GM23338 (cell line): ENCODE data around the gene MAP2K5. TPM values are rescaled to one million over a fixed set of nuclear protein-coding genes. Genes with fewer than 3 reads are reported as not detected.

Source experiments
- ATAC-seq: fragments of 200-7000 bp; cut with Tn5 transposase; 3 replicates; pipeline ENCODE4 v1.9.1; 2020
- DNase-seq: peaks from one replicate; pipeline ENCODE4 v3.0.0-alpha.2; 2015; ENCODE audit warnings: low spot score
- H2AFZ ChIP-seq: fragments of 200-600 bp; sonication (generic); 2 replicates; pipeline ENCODE4 v1.8.0; 2016; ENCODE audit warnings: antibody characterized with exemption, mild to moderate bottlenecking, moderate library complexity
- H3F3A ChIP-seq: fragments of 200-600 bp; sonication (generic); replicated peaks from 2 replicates; pipeline ENCODE4 v1.8.0; 2017; ENCODE audit warnings: antibody characterized with exemption, mixed run types, low read depth
- H3K27ac ChIP-seq: fragments of 200-600 bp; sonication (generic); 2 replicates; pipeline ENCODE4 v1.6.1; 2016; ENCODE audit warnings: low read depth
- H3K27me3 ChIP-seq: fragments of 200-600 bp; sonication (generic); 2 replicates; pipeline ENCODE4 v1.8.0; 2016; ENCODE audit warnings: mild to moderate bottlenecking, mixed run types, moderate library complexity; ENCODE audit not compliant: insufficient read depth
- H3K36me3 ChIP-seq: fragments of 200-600 bp; sonication (generic); 2 replicates; pipeline ENCODE4 v1.8.0; 2016; ENCODE audit warnings: mild to moderate bottlenecking; ENCODE audit not compliant: insufficient read depth
- H3K4me1 ChIP-seq: fragments of 200-600 bp; sonication (generic); 2 replicates; pipeline ENCODE4 v1.8.0; 2016; ENCODE audit warnings: mild to moderate bottlenecking, moderate library complexity; ENCODE audit not compliant: insufficient read depth
- H3K4me2 ChIP-seq: fragments of 200-600 bp; sonication (generic); 2 replicates; pipeline ENCODE4 v1.7.1; 2017; ENCODE audit warnings: mixed run types
- H3K4me3 ChIP-seq: fragments of 200-600 bp; sonication (generic); 2 replicates; pipeline ENCODE4 v1.6.1; 2016; ENCODE audit warnings: mixed run types
- H3K79me2 ChIP-seq: fragments of 200-600 bp; sonication (generic); replicated peaks from 2 replicates; pipeline ENCODE4 v1.8.0; 2017; ENCODE audit warnings: mild to moderate bottlenecking; ENCODE audit not compliant: insufficient read depth
- H3K9me2 ChIP-seq: fragments of 200-600 bp; sonication (generic); 2 replicates; pipeline ENCODE4 v1.8.0; 2017; ENCODE audit not compliant: insufficient read depth
- H4K20me1 ChIP-seq: fragments of 200-600 bp; sonication (generic); replicated peaks from 2 replicates; pipeline ENCODE4 v1.8.0; 2017; ENCODE audit warnings: mild to moderate bottlenecking; ENCODE audit not compliant: insufficient read depth
- H3K27ac Mint-ChIP-seq: 2 replicates; pipeline ENCODE4 v1.8.0; 2020; ENCODE audit warnings: inconsistent platforms, mild to moderate bottlenecking, moderate library complexity, mixed read lengths
- H3K27me3 Mint-ChIP-seq: 3 replicates; pipeline ENCODE4 v1.8.0; 2022; ENCODE audit warnings: low read depth, mild to moderate bottlenecking, moderate library complexity, mixed read lengths, inconsistent platforms; ENCODE audit not compliant: insufficient read depth, poor library complexity
- H3K36me3 Mint-ChIP-seq: 3 replicates; pipeline ENCODE4 v1.8.0; 2021; ENCODE audit warnings: low read depth, mild to moderate bottlenecking, inconsistent platforms, moderate library complexity, mixed read lengths
- H3K4me1 Mint-ChIP-seq: 3 replicates; pipeline ENCODE4 v1.8.0; 2020; ENCODE audit warnings: mild to moderate bottlenecking, inconsistent platforms, mixed read lengths
- H3K4me3 Mint-ChIP-seq: 3 replicates; pipeline ENCODE4 v1.8.0; 2021; ENCODE audit warnings: moderate library complexity, mild to moderate bottlenecking, inconsistent platforms, mixed read lengths
- H3K9me3 Mint-ChIP-seq: 3 replicates; pipeline ENCODE4 v1.8.0; 2020; ENCODE audit warnings: moderate library complexity, mild to moderate bottlenecking, inconsistent platforms, mixed read lengths
- CREB1 ChIP-seq: fragments of 250-450 bp; sonication (Bioruptor Pico); IDR thresholded peaks from 2 replicates; pipeline ENCODE4 v1.5.0; 2020; ENCODE audit warnings: low read depth, mild to moderate bottlenecking, moderate library complexity
- CTCF ChIP-seq, 2 experiments: fragments of 200-600 bp in 1 of 2; sonication (generic) in 1 of 2; conservative IDR thresholded peaks; 2 replicates each; pipeline versions ENCODE4 v1.5.1 to v1.6.1; 2016 to 2017; ENCODE audit warnings: antibody characterized with exemption in 2 of 2, low read depth in 2 of 2, mild to moderate bottlenecking in 2 of 2, moderate library complexity in 1 of 2
- ETS1 ChIP-seq: IDR thresholded peaks from 2 replicates; pipeline ENCODE4 v1.6.1; 2016; ENCODE audit warnings: antibody characterized with exemption
- EZH2 ChIP-seq: fragments of 200-600 bp; sonication (generic); IDR thresholded peaks from one replicate; pipeline ENCODE4 v1.8.0; 2017; ENCODE audit warnings: antibody characterized with exemption, mild to moderate bottlenecking, low read depth; ENCODE audit not compliant: unreplicated experiment
- EZH2phosphoT487 ChIP-seq: fragments of 200-600 bp; sonication (generic); IDR thresholded peaks from one replicate; pipeline ENCODE4 v1.8.1; 2018; ENCODE audit warnings: antibody characterized with exemption; ENCODE audit not compliant: unreplicated experiment
- JUNB ChIP-seq: IDR thresholded peaks from one replicate; pipeline ENCODE4 v1.6.1; 2016; ENCODE audit warnings: antibody characterized with exemption; ENCODE audit not compliant: unreplicated experiment
- NANOG ChIP-seq: IDR thresholded peaks from 2 replicates; pipeline ENCODE4 v1.6.1; 2016; ENCODE audit warnings: antibody characterized with exemption, borderline replicate concordance
- REST ChIP-seq: IDR thresholded peaks from one replicate; pipeline ENCODE4 v1.6.1; 2018; ENCODE audit warnings: antibody characterized with exemption; ENCODE audit not compliant: unreplicated experiment
- ZNF331 ChIP-seq: fragments of 250-450 bp; sonication (Bioruptor Pico); IDR thresholded peaks from 2 replicates; pipeline ENCODE4 v1.5.0; 2020; ENCODE audit warnings: low read depth, mild to moderate bottlenecking, moderate library complexity
- ZNF462 ChIP-seq: fragments of 250-450 bp; sonication (Bioruptor Pico); IDR thresholded peaks from 2 replicates; pipeline ENCODE4 v1.5.0; 2020; ENCODE audit warnings: mild to moderate bottlenecking, moderate library complexity
- polyA plus RNA-seq: library from polyadenylated mRNA; unstranded; fragments of >200 nt; fragmentation: Nextera tagmentation; extraction: Ambion mirVana; gene quantifications from 2 replicates; pipeline ENCODE4 v1.2.1, GENCODE V29; 2016
- total RNA-seq: library from RNA; depleted of rRNA; stranded (reverse); fragments of >200 nt; shearing (Covaris generic); gene quantifications from 2 replicates; pipeline ENCODE4 v1.2.3, GENCODE V29; 2014

The MAP2K5 gene
- total and polyA plus RNA-seq, 2 experiments from 2014 or later = 6.5 to 13.6 TPM

GRCh38 chr15:67692573-67692972 is 150.1 kb downstream of the MAP2K5 start:
- Histone ChIP-seq H3K9me2 (no peaks in the 10 kb centered on the region), H3K79me2 (no peaks in the 10 kb centered on the region), H3K4me1 (peaks cover 16% of the 10 kb centered on the region), H3K27ac (no peak overlapping the region), H3K36me3 (no peaks in the 10 kb centered on the region), H3K4me3 (no peak overlapping the region), H4K20me1 (no peaks in the 10 kb centered on the region), H3K4me2 (no peak overlapping the region), H3K27me3 (no peaks in the 10 kb centered on the region), H3F3A (no peaks in the 10 kb centered on the region), H2AFZ (no peak overlapping the region)
- H3K36me3 Mint-ChIP-seq = no peaks in the 10 kb centered on the region
- ATAC-seq (no peak), DNase-seq (no peak)
- no peak overlapping the region for H3K4me3 Mint-ChIP-seq
- H3K27me3 Mint-ChIP-seq = no peaks in the 10 kb centered on the region
- H3K4me1 Mint-ChIP-seq = peaks cover 18% of the 10 kb centered on the region
- no peaks in the 10 kb centered on the region for H3K9me3 Mint-ChIP-seq
- no peak for TF ChIP-seq REST
- no peak for TF ChIP-seq ETS1
- no peak for TF ChIP-seq CTCF (conservative IDR thresholded peaks at IDR 0.05; ENCODE audit: low read depth in 2 of 2)
- TF ChIP-seq EZH2phosphoT487 = no peak
- TF ChIP-seq JUNB = no peak
- TF ChIP-seq NANOG = no peak
- TF ChIP-seq CREB1 (CRISPR knock-in tag) = no peak
- TF ChIP-seq ZNF331 = no peak
- no peak for TF ChIP-seq EZH2
- H3K27ac Mint-ChIP-seq = no peak overlapping the region

GRCh38 chr15:67696087-67696486 is 153.6 kb downstream of the MAP2K5 start:
- H3F3A ChIP-seq = no peaks in the 10 kb centered on the region
- no peak for DNase-seq
- Mint-ChIP-seq H3K27me3 (no peaks in the 10 kb centered on the region), H3K9me3 (peaks cover 3% of the 10 kb centered on the region; the same call in 2 of the 3 replicates), H3K27ac (no peak overlapping the region), H3K36me3 (peaks cover 7% of the 10 kb centered on the region; the same call in 2 of the 3 replicates), H3K4me1 (peaks cover 18% of the 10 kb centered on the region), H3K4me3 (no peak overlapping the region)
- H3K79me2 ChIP-seq = no peaks in the 10 kb centered on the region
- no peak overlapping the region for H3K4me3 ChIP-seq
- H3K27me3 ChIP-seq = no peaks in the 10 kb centered on the region
- TF ChIP-seq ZNF462 (no peak), EZH2 (no peak)
- no peak overlapping the region for H2AFZ ChIP-seq
- no peaks in the 10 kb centered on the region for H3K9me2 ChIP-seq
- H4K20me1 ChIP-seq = no peaks in the 10 kb centered on the region
- no peak overlapping the region for H3K27ac ChIP-seq
- no peaks in the 10 kb centered on the region for H3K36me3 ChIP-seq
- H3K4me2 ChIP-seq = no peak overlapping the region
- H3K4me1 ChIP-seq = peaks cover 16% of the 10 kb centered on the region
- no peak for ATAC-seq
